22Rv1 (cell line): ENCODE results near the gene PCDH20.

Experiments used
- ZFX ChIP-seq: fragments of 450-650 bp; IDR thresholded peaks from 2 replicates; pipeline ENCODE4 v1.6.1; 2017; ENCODE audit warnings: antibody characterized with exemption, borderline replicate concordance
- TF ChIP-seq, protein P1 (sequence below): fragments of 450-650 bp; IDR thresholded peaks from 2 replicates; pipeline ENCODE4 v1.5.1; 2017; ENCODE audit warnings: mild to moderate bottlenecking

DNA sequence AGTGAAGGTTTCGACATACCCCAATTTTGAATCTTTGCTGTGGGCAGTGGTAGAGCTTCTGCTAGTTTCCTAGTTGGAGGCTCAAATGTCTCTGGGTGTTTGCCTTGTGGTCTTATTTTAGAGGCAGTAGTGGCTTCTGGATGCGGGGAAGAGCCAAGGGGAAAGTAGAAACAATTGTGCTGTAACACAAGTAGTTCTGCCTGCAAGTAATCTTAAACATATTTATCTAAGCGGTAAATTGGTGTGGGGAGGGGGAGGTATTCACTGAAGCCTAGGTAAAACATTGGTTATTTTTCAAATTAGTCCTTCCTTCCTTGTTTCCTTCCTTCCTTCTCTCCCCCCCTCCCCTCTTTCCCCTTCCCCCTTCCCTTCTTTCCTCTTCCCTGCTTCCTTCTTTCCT, at the start of gene PCDH20:
- TF ChIP-seq, protein P1, sequence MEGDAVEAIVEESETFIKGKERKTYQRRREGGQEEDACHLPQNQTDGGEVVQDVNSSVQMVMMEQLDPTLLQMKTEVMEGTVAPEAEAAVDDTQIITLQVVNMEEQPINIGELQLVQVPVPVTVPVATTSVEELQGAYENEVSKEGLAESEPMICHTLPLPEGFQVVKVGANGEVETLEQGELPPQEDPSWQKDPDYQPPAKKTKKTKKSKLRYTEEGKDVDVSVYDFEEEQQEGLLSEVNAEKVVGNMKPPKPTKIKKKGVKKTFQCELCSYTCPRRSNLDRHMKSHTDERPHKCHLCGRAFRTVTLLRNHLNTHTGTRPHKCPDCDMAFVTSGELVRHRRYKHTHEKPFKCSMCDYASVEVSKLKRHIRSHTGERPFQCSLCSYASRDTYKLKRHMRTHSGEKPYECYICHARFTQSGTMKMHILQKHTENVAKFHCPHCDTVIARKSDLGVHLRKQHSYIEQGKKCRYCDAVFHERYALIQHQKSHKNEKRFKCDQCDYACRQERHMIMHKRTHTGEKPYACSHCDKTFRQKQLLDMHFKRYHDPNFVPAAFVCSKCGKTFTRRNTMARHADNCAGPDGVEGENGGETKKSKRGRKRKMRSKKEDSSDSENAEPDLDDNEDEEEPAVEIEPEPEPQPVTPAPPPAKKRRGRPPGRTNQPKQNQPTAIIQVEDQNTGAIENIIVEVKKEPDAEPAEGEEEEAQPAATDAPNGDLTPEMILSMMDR = no peak
- no peak for TF ChIP-seq ZFX
